HAP-1 (cell line): Measurements from ENCODE around the gene SLC44A5.

Source experiments
- DNase-seq, 2 experiments: peaks; one replicate each; pipeline ENCODE4 v3.0.0-alpha.2; 2016 to 2020; ENCODE audit warnings: low spot score in 2 of 2
- H3K27me3 ChIP-seq: fragments of 250-450 bp; sonication (Bioruptor Pico); 2 replicates; pipeline ENCODE4 v1.5.1; 2020; ENCODE audit warnings: low read depth, mild to moderate bottlenecking, moderate library complexity
- H3K36me3 ChIP-seq: fragments of 250-450 bp; sonication (Bioruptor Pico); replicated peaks from 2 replicates; pipeline ENCODE4 v1.5.1; 2020; ENCODE audit warnings: mild to moderate bottlenecking
- H3K4me1 ChIP-seq: fragments of 250-450 bp; sonication (Bioruptor Pico); 2 replicates; pipeline ENCODE4 v1.5.1; 2020; ENCODE audit warnings: mild to moderate bottlenecking
- H3K4me3 ChIP-seq: fragments of 250-450 bp; sonication (Bioruptor Pico); 2 replicates; pipeline ENCODE4 v1.5.1; 2020; ENCODE audit warnings: mild to moderate bottlenecking, moderate library complexity
- H3K9me3 ChIP-seq: fragments of 250-450 bp; sonication (Bioruptor Pico); 2 replicates; pipeline ENCODE4 v1.5.1; 2020; ENCODE audit warnings: mild to moderate bottlenecking, moderate library complexity
- in situ Hi-C: fragments of 300-500 bp; cut with MboI; formaldehyde crosslinking; loops from 3 replicates; pipeline ENCODE4 v1.14.3; 2020; ENCODE audit warnings: low sequenced_read_pairs, inconsistent platforms, mixed read lengths

SLC44A5 gene

DNA sequence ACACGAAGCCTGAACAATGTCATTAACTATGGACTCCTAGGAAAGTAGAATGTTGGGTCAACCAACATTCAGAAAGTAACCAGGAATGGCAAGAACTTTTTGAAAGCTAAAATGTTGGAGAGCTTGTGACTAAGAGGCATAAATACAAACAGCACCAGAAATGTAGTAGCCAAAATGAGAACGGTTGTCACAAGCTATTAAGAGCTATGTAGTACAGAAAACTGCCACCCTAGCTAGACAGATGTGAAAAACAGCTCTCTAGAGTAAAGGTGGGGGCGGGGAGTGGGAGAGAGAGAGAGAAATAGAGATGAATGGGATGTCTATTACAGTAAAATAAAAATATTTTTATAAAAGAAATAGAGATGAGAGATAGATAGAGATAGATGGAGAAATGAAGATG lies 35.1 kb downstream of the SLC44A5 start:
- Histone ChIP-seq H3K4me3 (no peak overlapping the region), H3K27me3 (no peaks in the 10 kb centered on the region), H3K36me3 (no peaks in the 10 kb centered on the region), H3K9me3 (no peaks in the 10 kb centered on the region), H3K4me1 (no peaks in the 10 kb centered on the region)
- in situ Hi-C loops = no loop called here
- DNase-seq = no peak

DNA sequence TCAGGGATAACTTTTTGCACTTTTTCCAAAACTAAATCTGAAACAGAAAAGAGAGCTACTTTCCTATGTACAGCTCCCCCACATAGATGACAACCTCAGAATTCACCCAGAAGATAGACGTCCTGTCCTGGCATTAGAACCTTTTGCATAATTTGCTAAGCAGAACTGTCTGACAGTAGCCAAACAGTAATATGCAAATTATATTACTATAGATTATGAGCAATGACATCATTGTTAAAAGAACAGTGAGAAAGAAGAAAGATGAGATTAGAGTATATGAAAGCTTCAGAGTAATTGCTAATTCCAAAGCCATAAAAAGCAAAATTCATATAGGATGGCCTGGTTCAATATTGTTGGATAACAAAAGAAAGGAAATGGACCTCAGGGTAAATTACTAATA lies 43.7 kb downstream of the SLC44A5 start:
- Histone ChIP-seq H3K9me3 (no peaks in the 10 kb centered on the region), H3K27me3 (no peaks in the 10 kb centered on the region), H3K4me1 (peaks cover 14% of the 10 kb centered on the region), H3K36me3 (no peaks in the 10 kb centered on the region), H3K4me3 (no peak overlapping the region)
- DNase-seq = no peak
- in situ Hi-C loops = no loop called here

DNA sequence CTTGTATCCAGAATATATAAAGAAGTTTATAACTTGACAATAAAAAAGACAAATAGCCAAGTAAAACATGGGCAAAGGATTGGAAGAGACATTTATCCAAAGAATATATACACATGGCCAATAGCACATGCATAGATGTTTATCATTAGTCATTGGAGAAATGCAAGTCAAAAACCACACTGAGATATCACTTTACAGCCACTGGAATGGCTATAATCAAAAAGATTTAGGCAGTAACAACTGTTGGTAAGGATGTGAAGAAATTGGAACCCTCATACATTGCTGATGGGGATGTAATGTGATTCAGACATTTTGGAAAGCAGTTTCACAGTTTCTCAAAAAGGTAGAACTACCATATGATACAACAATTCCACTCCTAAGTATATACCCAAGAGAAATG lies 51.1 kb downstream of the SLC44A5 start:
- Histone ChIP-seq H3K9me3 (no peaks in the 10 kb centered on the region), H3K27me3 (no peaks in the 10 kb centered on the region; the same call in 1 of the 2 replicates), H3K4me3 (no peak overlapping the region), H3K36me3 (no peaks in the 10 kb centered on the region), H3K4me1 (peaks cover 9% of the 10 kb centered on the region)
- DNase-seq = no peak
- in situ Hi-C loops = no loop called here

DNA sequence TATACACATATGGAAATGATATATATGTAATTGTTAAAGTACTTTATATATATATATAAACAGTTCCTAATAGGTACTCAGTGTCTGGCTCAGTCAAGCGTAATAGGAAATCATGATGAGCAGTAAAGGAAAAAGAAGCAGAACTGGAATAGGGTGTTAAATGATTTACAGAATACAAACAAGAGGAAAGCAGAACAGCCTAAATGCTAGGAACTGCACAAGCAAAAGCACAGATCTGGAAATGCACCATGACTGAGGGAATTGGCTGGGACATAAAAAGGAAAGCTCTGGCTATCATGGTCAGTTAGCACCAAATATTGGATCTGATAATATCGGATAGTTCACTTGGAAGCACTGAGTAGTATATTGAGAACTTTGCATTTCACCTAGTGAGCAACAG lies 51.8 kb downstream of the SLC44A5 start:
- Histone ChIP-seq H3K4me1 (peaks cover 9% of the 10 kb centered on the region), H3K4me3 (no peak overlapping the region), H3K27me3 (no peaks in the 10 kb centered on the region; the same call in 1 of the 2 replicates), H3K36me3 (no peaks in the 10 kb centered on the region), H3K9me3 (no peaks in the 10 kb centered on the region)
- in situ Hi-C loops = no loop called here
- no peak for DNase-seq

DNA sequence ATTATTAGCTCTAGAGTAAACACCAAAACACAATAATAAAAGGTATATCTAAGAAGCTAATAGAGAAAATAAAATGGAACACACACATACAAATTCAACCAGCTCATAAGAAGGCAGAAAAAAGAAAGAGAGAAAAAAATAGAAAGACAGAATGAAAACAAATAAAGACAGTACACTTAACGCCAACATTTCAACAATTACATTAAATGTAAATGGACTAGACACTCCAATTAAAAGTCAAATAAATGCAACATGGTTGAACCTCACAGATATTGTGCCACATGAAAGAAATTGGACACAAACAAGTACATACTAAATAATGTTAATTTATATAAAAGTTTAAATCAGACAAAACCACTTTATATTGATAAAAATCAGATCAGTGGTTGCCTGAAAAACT lies 56.0 kb downstream of the SLC44A5 start:
- Histone ChIP-seq H3K4me1 (no peaks in the 10 kb centered on the region), H3K4me3 (no peak overlapping the region), H3K36me3 (no peaks in the 10 kb centered on the region), H3K27me3 (no peaks in the 10 kb centered on the region; the same call in 1 of the 2 replicates), H3K9me3 (no peaks in the 10 kb centered on the region)
- in situ Hi-C loops = no loop called here
- DNase-seq = no peak

DNA sequence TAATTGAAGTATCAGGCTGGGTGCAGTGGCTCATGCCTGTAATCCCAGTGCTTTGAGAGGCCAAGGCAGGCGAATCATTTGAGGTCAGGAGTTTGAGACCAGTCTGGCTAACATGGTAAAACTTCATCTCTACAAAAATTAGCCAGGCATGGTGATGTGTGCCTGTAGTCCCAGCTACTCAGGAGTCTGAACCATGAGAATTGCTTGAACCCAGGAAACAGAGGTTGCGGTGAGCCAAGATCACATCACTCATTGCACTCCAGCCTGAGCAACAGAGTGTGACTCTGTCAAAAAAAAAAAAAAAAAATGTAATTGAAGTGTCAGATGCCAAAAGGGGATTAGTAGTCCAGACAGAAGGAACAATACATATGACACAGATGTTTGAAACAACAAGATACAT lies 56.7 kb downstream of the SLC44A5 start:
- in situ Hi-C loops = no loop called here
- Histone ChIP-seq H3K36me3 (no peaks in the 10 kb centered on the region), H3K4me3 (no peak overlapping the region), H3K4me1 (no peaks in the 10 kb centered on the region), H3K9me3 (no peaks in the 10 kb centered on the region), H3K27me3 (no peaks in the 10 kb centered on the region)
- DNase-seq = no peak

DNA sequence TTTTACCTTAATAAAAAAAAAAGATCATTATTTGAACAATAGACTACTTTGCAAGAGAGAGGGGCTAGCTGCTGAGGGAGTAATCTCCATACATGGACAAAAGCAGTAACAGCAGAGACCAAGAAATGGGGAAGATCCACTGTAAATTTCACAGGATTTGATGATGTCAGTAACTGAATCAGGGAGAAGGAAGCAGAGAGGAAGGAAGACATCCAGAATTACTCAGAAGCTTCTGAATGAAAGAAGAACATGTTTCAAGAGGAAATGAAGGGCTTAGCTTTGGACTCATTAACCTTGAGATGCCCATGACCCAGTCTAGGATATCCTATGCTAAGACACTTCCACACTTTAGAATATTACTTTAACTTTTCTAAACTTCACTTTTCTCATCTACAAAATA lies 60.4 kb downstream of the SLC44A5 start:
- Histone ChIP-seq H3K4me1 (no peaks in the 10 kb centered on the region), H3K9me3 (no peaks in the 10 kb centered on the region), H3K36me3 (no peaks in the 10 kb centered on the region), H3K27me3 (no peaks in the 10 kb centered on the region), H3K4me3 (no peak overlapping the region)
- no peak for DNase-seq
- in situ Hi-C loops = no loop called here

DNA sequence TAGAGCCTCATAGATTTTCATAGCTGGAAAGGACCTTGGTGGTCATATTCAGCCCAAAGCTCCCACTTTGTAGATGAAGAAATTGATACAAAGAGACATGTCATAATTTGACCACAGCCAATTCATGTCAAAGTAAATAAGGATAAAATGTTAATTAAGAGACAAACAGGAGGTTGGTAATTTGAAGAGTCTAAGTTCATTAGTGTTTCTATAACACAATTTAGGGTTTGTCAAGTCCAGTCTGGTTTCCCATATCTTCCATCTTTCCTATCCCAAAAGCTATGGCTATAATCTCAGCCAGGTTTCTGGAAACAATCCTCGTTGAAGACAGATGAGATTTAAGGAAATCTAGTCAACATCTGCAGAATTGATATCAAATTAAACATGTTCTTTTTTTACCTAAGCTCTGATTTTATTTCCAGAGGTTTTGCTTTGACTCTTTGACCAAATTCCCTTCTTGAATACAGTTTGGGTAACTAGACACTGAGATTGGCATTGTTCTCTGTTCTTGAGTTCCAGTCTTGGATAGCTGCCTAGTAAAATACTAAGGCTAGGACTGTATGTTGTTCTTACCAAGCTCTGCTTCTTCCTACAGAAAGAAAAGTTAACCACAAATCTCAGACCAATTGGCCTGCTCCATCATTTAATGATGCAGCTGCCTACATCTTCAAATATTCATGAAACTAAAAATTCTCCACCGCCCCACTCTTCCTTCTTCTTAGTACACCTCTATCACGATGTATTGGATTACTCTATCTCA lies 62.0 kb downstream of the SLC44A5 start:
- Histone ChIP-seq H3K36me3 (no peaks in the 10 kb centered on the region), H3K27me3 (no peaks in the 10 kb centered on the region), H3K4me1 (no peaks in the 10 kb centered on the region), H3K4me3 (no peak overlapping the region), H3K9me3 (no peaks in the 10 kb centered on the region)
- no peak for DNase-seq
- in situ Hi-C loops = no loop called here

DNA sequence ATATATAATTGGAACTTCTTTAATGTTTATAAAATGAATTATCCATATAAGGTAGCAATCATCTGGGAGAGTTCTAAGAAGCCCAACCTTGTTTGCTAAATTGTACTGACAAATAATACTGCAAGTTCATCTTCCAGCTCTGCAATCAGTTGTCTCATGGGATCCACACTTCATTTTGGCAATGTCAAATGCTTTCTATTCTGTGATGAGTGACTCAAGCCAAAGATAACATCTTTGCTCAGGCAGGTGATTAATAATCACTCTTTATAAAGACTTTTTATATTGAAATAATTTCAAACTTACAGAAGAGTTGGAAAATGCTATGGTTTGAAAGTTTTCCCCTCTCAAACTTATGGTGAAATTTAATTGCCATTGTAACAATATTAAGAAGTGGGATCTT lies 67.2 kb downstream of the SLC44A5 start:
- DNase-seq = no peak
- Histone ChIP-seq H3K9me3 (no peaks in the 10 kb centered on the region), H3K4me1 (peaks cover 10% of the 10 kb centered on the region; the same call in 1 of the 2 replicates), H3K36me3 (no peaks in the 10 kb centered on the region), H3K4me3 (no peak overlapping the region), H3K27me3 (no peaks in the 10 kb centered on the region)
- in situ Hi-C loops = no loop called here

DNA sequence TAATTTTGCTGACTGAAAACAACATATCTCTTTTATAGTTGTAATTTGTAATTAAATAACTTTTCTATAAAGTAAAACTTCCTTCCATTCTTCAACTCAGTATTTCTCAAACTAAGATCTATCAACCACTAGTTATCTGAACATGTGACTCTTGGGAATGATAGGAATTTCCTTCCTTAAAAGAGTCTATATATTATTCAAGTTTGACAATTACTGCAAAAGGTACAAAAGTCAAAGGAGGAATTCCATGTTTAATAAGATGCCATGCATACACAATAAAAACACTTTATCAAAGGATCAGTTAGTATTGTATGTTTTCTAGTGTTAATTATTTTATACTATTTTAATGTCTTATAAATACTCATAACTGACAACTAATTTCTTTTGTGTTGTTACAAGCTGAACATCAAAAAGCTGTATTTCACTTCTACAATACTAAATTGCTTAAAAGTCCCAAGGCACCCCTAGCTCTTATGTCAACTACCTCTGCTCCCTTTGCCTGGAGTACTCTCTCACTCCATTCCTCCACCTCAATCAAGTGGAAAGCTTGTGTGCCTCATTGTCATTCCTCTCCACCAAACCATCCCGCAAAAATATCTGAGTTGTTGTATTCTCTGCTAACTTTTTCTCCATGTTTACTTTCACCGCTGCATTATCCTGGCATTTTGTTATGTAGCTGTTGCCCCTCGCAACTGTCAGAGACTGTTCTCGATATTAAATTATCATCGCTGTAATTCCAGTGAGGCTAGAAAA lies 67.9 kb downstream of the SLC44A5 start:
- H3K4me3 ChIP-seq = no peak overlapping the region
- no peaks in the 10 kb centered on the region for H3K36me3 ChIP-seq
- no peaks in the 10 kb centered on the region for H3K9me3 ChIP-seq
- peak in 1 of 2 experiments; percentile 36 for DNase-seq
- peaks cover 10% of the 10 kb centered on the region; the same call in 1 of the 2 replicates for H3K4me1 ChIP-seq
- in situ Hi-C loops = no loop called here
- no peaks in the 10 kb centered on the region for H3K27me3 ChIP-seq

DNA sequence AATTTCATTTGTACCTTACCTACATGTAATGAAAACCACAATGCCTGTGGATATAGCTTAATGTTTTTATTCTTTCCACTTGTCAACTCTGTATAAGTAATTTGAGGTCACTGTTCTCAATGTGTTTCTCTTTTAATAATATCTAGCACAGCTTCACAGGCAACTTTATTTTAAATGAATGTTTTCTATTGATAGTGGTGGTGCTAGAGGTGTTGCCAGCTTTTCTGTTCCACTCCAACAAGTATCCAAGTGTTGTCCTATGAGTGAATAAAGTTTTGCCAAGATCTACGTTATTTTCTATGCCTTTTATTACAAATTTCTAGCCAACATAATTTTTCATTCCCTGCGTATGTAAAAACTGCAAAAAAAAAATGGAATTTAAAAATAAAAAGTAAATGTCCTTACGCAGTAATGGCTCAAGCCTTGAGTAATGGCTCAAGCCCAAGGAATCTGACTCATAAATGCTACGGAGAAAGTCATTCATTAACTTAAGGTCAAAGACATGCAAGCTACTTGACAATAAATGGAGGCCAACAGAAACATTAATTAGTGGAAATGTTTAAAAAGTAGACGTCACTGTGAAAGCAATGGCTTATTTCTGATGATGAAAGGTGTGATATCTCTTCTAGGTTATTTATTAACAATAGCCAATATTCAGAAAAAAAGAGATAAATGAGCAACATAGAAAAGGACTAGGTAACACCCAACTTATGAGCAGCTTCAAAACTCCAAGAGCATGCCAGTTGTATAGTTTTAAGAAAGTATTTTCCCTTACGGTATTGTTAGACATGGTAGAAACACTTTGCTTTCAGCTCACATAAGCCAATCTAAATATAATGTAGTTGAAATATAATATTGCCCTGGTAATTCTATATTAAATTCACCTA lies 71.4 kb downstream of the SLC44A5 start:
- no peak for DNase-seq
- no peaks in the 10 kb centered on the region for H3K36me3 ChIP-seq

DNA sequence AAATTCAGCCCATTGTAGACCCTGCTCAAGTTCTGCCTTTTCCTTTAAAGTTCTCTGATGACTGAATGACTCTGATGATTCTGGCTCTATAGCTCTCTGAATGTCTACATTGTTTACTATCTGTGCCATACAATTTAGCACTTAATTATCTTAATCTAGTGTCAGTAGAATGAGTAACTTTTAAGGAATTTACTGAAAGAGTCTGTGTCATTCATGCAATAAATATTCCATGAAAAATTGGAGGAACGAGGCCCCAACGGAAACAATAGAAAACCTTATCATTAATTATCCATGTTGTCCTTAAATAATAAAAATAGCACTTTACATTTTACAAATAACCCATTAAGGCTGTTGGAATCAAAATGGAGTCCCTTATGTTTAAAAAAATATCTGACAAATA lies 77.8 kb downstream of the SLC44A5 start:
- H3K4me3 ChIP-seq = no peak overlapping the region
- in situ Hi-C loops = no loop called here
- no peaks in the 10 kb centered on the region for H3K36me3 ChIP-seq
- no peak for DNase-seq
- H3K9me3 ChIP-seq = no peaks in the 10 kb centered on the region
- H3K27me3 ChIP-seq = no peaks in the 10 kb centered on the region
- peaks cover 37% of the 10 kb centered on the region for H3K4me1 ChIP-seq

More for the DNA sequence above, 71.4 kb downstream of the SLC44A5 start:
- in situ Hi-C loops = no loop called here
- Histone ChIP-seq H3K4me3 (no peak overlapping the region), H3K9me3 (no peaks in the 10 kb centered on the region), H3K4me1 (peaks cover 10% of the 10 kb centered on the region; the same call in 1 of the 2 replicates), H3K27me3 (no peaks in the 10 kb centered on the region)

DNA sequence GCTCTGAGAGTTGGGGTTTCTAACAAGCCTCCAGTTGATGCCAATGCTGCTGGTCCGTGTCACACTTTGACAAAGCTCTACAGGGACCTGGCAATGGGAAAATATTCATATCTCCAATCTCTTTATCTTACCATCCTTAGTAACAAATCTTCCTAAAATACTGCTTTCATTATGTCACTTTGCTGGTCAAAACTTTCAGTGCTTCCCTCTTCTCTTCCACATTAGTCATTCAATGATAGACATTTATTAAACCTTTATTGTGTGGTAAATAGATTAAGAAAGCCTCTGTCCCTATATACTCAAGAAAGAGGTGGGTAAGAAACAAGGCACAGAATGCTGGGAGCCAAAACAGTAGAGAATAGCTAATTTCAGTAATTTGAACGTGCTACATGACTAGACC lies 79.3 kb downstream of the SLC44A5 start:
- Histone ChIP-seq H3K4me1 (peaks cover 46% of the 10 kb centered on the region), H3K4me3 (no peak overlapping the region), H3K27me3 (no peaks in the 10 kb centered on the region), H3K36me3 (no peaks in the 10 kb centered on the region), H3K9me3 (no peaks in the 10 kb centered on the region)
- no peak for DNase-seq
- in situ Hi-C loops = no loop called here
